ENCODE results near the gene UBASH3A.

UBASH3A gene

GRCh38 chr21:42489006-42489563 is 85.4 kb downstream of the UBASH3A start:
- no peak for DNase-seq (ENCODE audit: low read depth)
- TF ChIP-seq CTCF (IDR thresholded peaks at IDR 0.05; ENCODE audit: control insufficient read depth, insufficient read depth, low read depth, low read length, missing control alignments), result no peak
- no peak overlapping the region for H3K4me3 ChIP-seq (ENCODE audit: control insufficient read depth, low read depth, low read length)

- no peak for TF ChIP-seq CTCF (IDR thresholded peaks at IDR 0.05; ENCODE audit: control insufficient read depth, insufficient read depth, low read depth, low read length, missing control alignments)
- no peak for DNase-seq (ENCODE audit: low read depth)
- no peak overlapping the region for H3K4me3 ChIP-seq (ENCODE audit: control insufficient read depth, low read depth, low read length)
These were observed 86.3 kb downstream of the UBASH3A start for GRCh38 chr21:42489991-42490390.

GRCh38 chr21:42490720-42491119 is 87.0 kb downstream of the UBASH3A start:
- no peak overlapping the region for H3K4me3 ChIP-seq (ENCODE audit: control insufficient read depth, low read depth, low read length)
- no peak for TF ChIP-seq CTCF (IDR thresholded peaks at IDR 0.05; ENCODE audit: control insufficient read depth, insufficient read depth, low read depth, low read length, missing control alignments)
- DNase-seq (ENCODE audit: low read depth), result no peak

GRCh38 chr21:42491328-42491727 is 87.6 kb downstream of the UBASH3A start:
- no peak for DNase-seq (ENCODE audit: low read depth)
- no peak for TF ChIP-seq CTCF (IDR thresholded peaks at IDR 0.05; ENCODE audit: control insufficient read depth, insufficient read depth, low read depth, low read length, missing control alignments)
- no peak overlapping the region for H3K4me3 ChIP-seq (ENCODE audit: control insufficient read depth, low read depth, low read length)

- DNase-seq (ENCODE audit: low read depth), result no peak
- no peak for TF ChIP-seq CTCF (IDR thresholded peaks at IDR 0.05; ENCODE audit: control insufficient read depth, insufficient read depth, low read depth, low read length, missing control alignments)
- no peak overlapping the region for H3K4me3 ChIP-seq (ENCODE audit: control insufficient read depth, low read depth, low read length)
These were observed 88.5 kb downstream of the UBASH3A start for GRCh38 chr21:42492201-42492600.

GRCh38 chr21:42493109-42494060 is 89.7 kb downstream of the UBASH3A start:
- TF ChIP-seq CTCF (IDR thresholded peaks at IDR 0.05; ENCODE audit: control insufficient read depth, insufficient read depth, low read depth, low read length, missing control alignments), result no peak
- no peak overlapping the region for H3K4me3 ChIP-seq (ENCODE audit: control insufficient read depth, low read depth, low read length)
- no peak for DNase-seq (ENCODE audit: low read depth)
